B cell (primary cell): ENCODE results near the gene ADGRD1. TPM values are rescaled to one million over a fixed set of nuclear protein-coding genes. Genes with fewer than 3 reads are reported as not detected.

ENCODE experiments used
- ATAC-seq: fragments of 200-7000 bp; cut with Tn5 transposase; one replicate; pipeline ENCODE4 v1.10.0; 2021; ENCODE audit warnings: low read depth, mild to moderate bottlenecking, moderate number of reproducible peaks, moderate library complexity
- CTCF ChIA-PET: fragments of 350-600 bp; sonication (Branson Sonifier 250); formaldehyde crosslinking; loops from one replicate; lab custom pipeline; 2021; ENCODE audit warnings: antibody characterized with exemption, inconsistent platforms; lab: Charles Lee
- POLR2A ChIA-PET: fragments of 350-600 bp; sonication (Branson Sonifier 250); formaldehyde crosslinking; loops from one replicate; lab custom pipeline; 2021; ENCODE audit warnings: antibody characterized with exemption; lab: Charles Lee
- DNase-seq: peaks from one replicate; pipeline ENCODE4 v3.0.0; 2013
- H2AFZ ChIP-seq: 2 replicates; pipeline ENCODE4 v1.6.1; 2012; ENCODE audit warnings: mild to moderate bottlenecking, low read depth, low read length; ENCODE audit not compliant: insufficient read depth, poor library complexity, severe bottlenecking
- H3K27ac ChIP-seq, 2 donors: 1 replicate in 1 of 2; 2 replicates in 1 of 2; pipeline ENCODE4 v1.5.1; 2012 to 2013; ENCODE audit warnings: low read length in 2 of 2, mild to moderate bottlenecking in 2 of 2, moderate library complexity in 1 of 2
- H3K27me3 ChIP-seq, 4 experiments: fragments of 200-600 bp in 1 of 4; sonication (generic) in 1 of 4; replicated peaks in 1 of 4; 1 replicate in 2 of 4; 2 replicates in 2 of 4; pipeline versions ENCODE4 v1.6.1 to v1.7.0; 2013 to 2016; ENCODE audit warnings: low read length in 3 of 4, mild to moderate bottlenecking in 2 of 4, mixed read lengths in 1 of 4, moderate library complexity in 1 of 4; ENCODE audit not compliant: insufficient read depth in 4 of 4, control insufficient read depth in 3 of 4; ENCODE audit errors: control extremely low read depth in 1 of 4
- H3K36me3 ChIP-seq, 2 experiments: replicated peaks in 1 of 2; 1 replicate in 1 of 2; 2 replicates in 1 of 2; pipeline versions ENCODE4 v1.6.1 to v1.7.1; 2013; ENCODE audit warnings: low read length in 1 of 2; ENCODE audit not compliant: insufficient read depth in 2 of 2, control insufficient read depth in 1 of 2; ENCODE audit errors: control extremely low read depth in 1 of 2, extremely low read depth in 1 of 2
- H3K4me1 ChIP-seq, 2 donors: fragments of 200-600 bp in 1 of 2; sonication (generic) in 1 of 2; 1 replicate in 1 of 2; 2 replicates in 1 of 2; pipeline versions ENCODE4 v1.5.1 to v1.6.1; 2013 to 2017; ENCODE audit warnings: low read length in 2 of 2; ENCODE audit not compliant: control insufficient read depth in 2 of 2, insufficient read depth in 2 of 2
- H3K4me2 ChIP-seq: replicated peaks from 2 replicates; pipeline ENCODE3; 2012; ENCODE audit warnings: mild to moderate bottlenecking, low read depth, low read length; ENCODE audit not compliant: poor library complexity, severe bottlenecking
- H3K4me3 ChIP-seq, 5 experiments: fragments of 200-600 bp in 1 of 5; sonication (generic) in 1 of 5; 1 replicate in 3 of 5; 2 replicates in 2 of 5; pipeline versions ENCODE4 v1.5.1 to v1.7.0; 2011 to 2016; ENCODE audit warnings: low read length in 4 of 5, mild to moderate bottlenecking in 4 of 5, low read depth in 2 of 5, control low read depth in 1 of 5, moderate library complexity in 1 of 5; ENCODE audit not compliant: insufficient read depth in 1 of 5; ENCODE audit errors: control extremely low read depth in 1 of 5, extremely low read depth in 1 of 5
- H3K79me2 ChIP-seq: fragments of 200-600 bp; sonication (generic); one replicate; pipeline ENCODE4 v1.6.0; 2016; ENCODE audit warnings: low read length; ENCODE audit not compliant: control insufficient read depth, insufficient read depth
- H3K9ac ChIP-seq: fragments of 200-600 bp; sonication (generic); 2 replicates; pipeline ENCODE4 v1.6.1; 2017; ENCODE audit warnings: mild to moderate bottlenecking, low read length, moderate library complexity
- H3K9me3 ChIP-seq, 3 donors: one replicate each; pipeline versions ENCODE4 v1.6.1 to v1.7.1; 2013; ENCODE audit warnings: low read length in 2 of 3; ENCODE audit not compliant: control insufficient read depth in 2 of 3, insufficient read depth in 1 of 3; ENCODE audit errors: control extremely low read depth in 1 of 3
- H4K20me1 ChIP-seq: 2 replicates; pipeline ENCODE4 v1.6.0; 2012; ENCODE audit warnings: mild to moderate bottlenecking, low read length; ENCODE audit not compliant: insufficient read depth, control insufficient read depth, poor library complexity, severe bottlenecking
- H3K27ac Mint-ChIP-seq: one replicate; pipeline ENCODE4 v1.8.0; 2021; ENCODE audit warnings: mixed read lengths
- H3K27me3 Mint-ChIP-seq: one replicate; pipeline ENCODE4 v1.8.0; 2021; ENCODE audit warnings: mixed read lengths
- H3K4me1 Mint-ChIP-seq: one replicate; pipeline ENCODE4 v1.8.0; 2021; ENCODE audit warnings: mixed read lengths
- H3K4me3 Mint-ChIP-seq: one replicate; pipeline ENCODE4 v1.8.0; 2021; ENCODE audit warnings: mixed read lengths
- H3K9me3 Mint-ChIP-seq: one replicate; pipeline ENCODE4 v1.8.0; 2022; ENCODE audit warnings: mixed read lengths; ENCODE audit not compliant: insufficient read depth
- EZH2 ChIP-seq: IDR thresholded peaks from 2 replicates; pipeline ENCODE4 v1.6.1; 2012; ENCODE audit warnings: borderline replicate concordance, low read depth, mild to moderate bottlenecking, moderate library complexity, low read length; ENCODE audit not compliant: insufficient read depth, poor library complexity, severe bottlenecking
- WGBS: methylation state at CpG from one replicate; pipeline ENCODE4 v1.1.5; 2013; ENCODE audit warnings: missing lambda C conversion rate; ENCODE audit not compliant: insufficient coverage; 5-methylcytosine and 5-hydroxymethylcytosine counted together
- intact Hi-C: fragments of 100-400 bp; cut with micrococcal nuclease; formaldehyde crosslinking; loops from one replicate; pipeline ENCODE4 v1.10.0; 2022
- polyA plus RNA-seq: library from polyadenylated mRNA; depleted of rRNA; stranded (reverse); fragments of >200 nt; gene quantifications from 2 replicates; pipeline ENCODE4 v1.2.3, GENCODE V29; 2012
- total RNA-seq, 2 donors: library from RNA; stranded (reverse); fragments of 120-200 nt in 1 of 2; gene quantifications; 1 replicate in 1 of 2; 2 replicates in 1 of 2; pipeline versions ENCODE4 v1.2.3 to v1.2.4, GENCODE V29; 2013 to 2022
- TF ChIP-seq, protein P1 (sequence below): fragments of 200-600 bp; IDR thresholded peaks from one replicate; pipeline ENCODE4 v1.8.0; 2022; ENCODE audit warnings: antibody characterized with exemption, mild to moderate bottlenecking

The ADGRD1 gene
- total and polyA plus RNA-seq, 2 donors (not counting 1 experiment from before 2014, with no cell fraction given): 1.1 to 2.2 TPM

DNA sequence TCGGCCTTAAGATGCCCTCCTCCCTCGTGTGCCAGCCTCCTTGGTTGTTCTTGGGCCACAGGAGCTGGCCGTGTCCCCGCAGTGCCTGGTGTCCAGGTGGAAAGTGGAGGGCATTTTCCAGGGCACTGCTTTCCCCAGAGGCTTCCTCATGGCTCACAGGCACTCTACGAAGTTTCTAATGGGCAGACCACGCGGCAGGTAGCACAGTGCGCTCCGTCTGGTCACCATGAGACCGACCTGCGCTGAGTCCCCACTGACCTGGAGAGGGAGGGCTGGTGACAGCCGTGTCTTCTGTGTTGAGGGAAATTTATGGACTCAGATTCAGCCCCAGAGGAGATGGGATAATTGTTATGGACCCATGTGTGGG, 186.3 kb downstream of the ADGRD1 start:
- no peak overlapping the region for H3K4me3 Mint-ChIP-seq
- H3K9me3 ChIP-seq: no peaks in the 10 kb centered on the region
- H3K4me1 Mint-ChIP-seq: peaks cover 2% of the 10 kb centered on the region
- H3K27me3 Mint-ChIP-seq: peaks cover 4% of the 10 kb centered on the region
- H3K9me3 Mint-ChIP-seq: no peaks in the 10 kb centered on the region
- H3K27ac ChIP-seq: no peak overlapping the region
- H3K4me3 ChIP-seq: no peak overlapping the region
- H3K9ac ChIP-seq: no peak overlapping the region
- CTCF ChIA-PET: no interaction called here
- no peaks in the 10 kb centered on the region for H3K36me3 ChIP-seq
- H3K4me1 ChIP-seq: no peaks in the 10 kb centered on the region
- 88% methylated on average over 12 of the region's 12 CpGs for WGBS
- no peaks in the 10 kb centered on the region for H3K27me3 ChIP-seq
- no peak overlapping the region for H3K4me2 ChIP-seq
- ATAC-seq (no peak), DNase-seq (no peak)
- no peak overlapping the region for H2AFZ ChIP-seq
- no peak overlapping the region for H3K27ac Mint-ChIP-seq
- intact Hi-C loops: no loop called here
- TF ChIP-seq, protein P1, sequence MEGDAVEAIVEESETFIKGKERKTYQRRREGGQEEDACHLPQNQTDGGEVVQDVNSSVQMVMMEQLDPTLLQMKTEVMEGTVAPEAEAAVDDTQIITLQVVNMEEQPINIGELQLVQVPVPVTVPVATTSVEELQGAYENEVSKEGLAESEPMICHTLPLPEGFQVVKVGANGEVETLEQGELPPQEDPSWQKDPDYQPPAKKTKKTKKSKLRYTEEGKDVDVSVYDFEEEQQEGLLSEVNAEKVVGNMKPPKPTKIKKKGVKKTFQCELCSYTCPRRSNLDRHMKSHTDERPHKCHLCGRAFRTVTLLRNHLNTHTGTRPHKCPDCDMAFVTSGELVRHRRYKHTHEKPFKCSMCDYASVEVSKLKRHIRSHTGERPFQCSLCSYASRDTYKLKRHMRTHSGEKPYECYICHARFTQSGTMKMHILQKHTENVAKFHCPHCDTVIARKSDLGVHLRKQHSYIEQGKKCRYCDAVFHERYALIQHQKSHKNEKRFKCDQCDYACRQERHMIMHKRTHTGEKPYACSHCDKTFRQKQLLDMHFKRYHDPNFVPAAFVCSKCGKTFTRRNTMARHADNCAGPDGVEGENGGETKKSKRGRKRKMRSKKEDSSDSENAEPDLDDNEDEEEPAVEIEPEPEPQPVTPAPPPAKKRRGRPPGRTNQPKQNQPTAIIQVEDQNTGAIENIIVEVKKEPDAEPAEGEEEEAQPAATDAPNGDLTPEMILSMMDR: no peak
- no peak for TF ChIP-seq EZH2
- POLR2A ChIA-PET: no interaction called here
- H3K79me2 ChIP-seq: no peaks in the 10 kb centered on the region
- no peaks in the 10 kb centered on the region for H4K20me1 ChIP-seq

DNA sequence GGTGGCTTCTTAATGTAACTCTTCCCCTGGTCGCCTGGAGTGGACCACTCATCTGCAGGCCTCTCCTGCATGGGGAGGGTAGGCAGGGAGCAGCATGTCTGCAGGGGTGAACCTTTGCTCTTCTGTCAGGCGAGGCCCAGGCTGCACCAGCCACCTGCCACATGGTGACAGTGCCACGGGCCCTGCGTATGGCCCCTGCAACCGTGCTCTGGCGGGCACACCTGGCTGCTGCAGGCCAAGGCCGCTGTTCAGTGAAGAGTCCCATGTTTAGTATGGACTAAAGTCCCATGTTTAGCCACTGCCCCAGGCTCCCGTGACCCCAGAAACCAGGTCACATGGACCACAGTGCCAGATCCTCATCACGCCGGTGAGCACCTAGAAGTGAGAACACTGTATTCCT, 187.0 kb downstream of the ADGRD1 start:
- no peak for DNase-seq
- Histone ChIP-seq H3K4me3 (no peak overlapping the region), H3K79me2 (no peaks in the 10 kb centered on the region), H4K20me1 (no peaks in the 10 kb centered on the region), H3K36me3 (no peaks in the 10 kb centered on the region), H3K27ac (no peak overlapping the region), H3K27me3 (no peaks in the 10 kb centered on the region), H3K9me3 (no peaks in the 10 kb centered on the region), H3K9ac (no peak overlapping the region), H2AFZ (no peak overlapping the region), H3K4me2 (no peak overlapping the region), H3K4me1 (no peaks in the 10 kb centered on the region)
- TF ChIP-seq, protein P1: no peak
- TF ChIP-seq EZH2: no peak
- Mint-ChIP-seq H3K27me3 (peaks cover 4% of the 10 kb centered on the region), H3K4me3 (no peak overlapping the region), H3K4me1 (peaks cover 2% of the 10 kb centered on the region), H3K9me3 (no peaks in the 10 kb centered on the region), H3K27ac (no peak overlapping the region)
- ChIA-PET CTCF (no interaction called here), POLR2A (no interaction called here)
- ATAC-seq: no peak
- WGBS: 50% methylated on average over 8 of the region's 10 CpGs
- intact Hi-C loops: no loop called here
